Endodermal cell (in vitro differentiated cells): ENCODE results near the gene GBP4. TPM values are rescaled to one million over a fixed set of nuclear protein-coding genes. Genes with fewer than 3 reads are reported as not detected.

Experiments
- DNase-seq: peaks from one replicate; pipeline ENCODE4 v3.0.0-alpha.2; 2017
- H3K27ac ChIP-seq: 2 replicates; pipeline ENCODE4 v1.5.1; 2013; ENCODE audit warnings: mild to moderate bottlenecking, low read depth, low read length, moderate library complexity
- H3K27me3 ChIP-seq: 2 replicates; pipeline ENCODE4 v1.6.1; 2013; ENCODE audit warnings: mild to moderate bottlenecking, low read length, moderate library complexity; ENCODE audit not compliant: insufficient read depth, control insufficient read depth, poor library complexity, severe bottlenecking
- H3K36me3 ChIP-seq: 2 replicates; pipeline ENCODE4 v1.7.0; 2013; ENCODE audit warnings: mild to moderate bottlenecking, low read length, moderate library complexity; ENCODE audit not compliant: control insufficient read depth, insufficient read depth
- H3K4me1 ChIP-seq: one replicate; pipeline ENCODE4 v1.7.0; 2013; ENCODE audit warnings: low read length; ENCODE audit not compliant: control insufficient read depth, insufficient read depth
- H3K4me3 ChIP-seq: 2 replicates; pipeline ENCODE4 v1.5.1; 2013; ENCODE audit warnings: mild to moderate bottlenecking, low read length, moderate library complexity
- H3K9ac ChIP-seq: 2 replicates; pipeline ENCODE4 v1.6.1; 2013; ENCODE audit warnings: mild to moderate bottlenecking, low read length, moderate library complexity; ENCODE audit not compliant: poor library complexity, severe bottlenecking; ENCODE audit errors: extremely low read depth
- H3K9me3 ChIP-seq: 2 replicates; pipeline ENCODE4 v1.6.1; 2013; ENCODE audit warnings: mild to moderate bottlenecking, low read length, moderate library complexity; ENCODE audit not compliant: control insufficient read depth
- H3K27ac Mint-ChIP-seq: 2 replicates; pipeline ENCODE4 v1.8.0; 2020; ENCODE audit warnings: mixed read lengths
- H3K27me3 Mint-ChIP-seq: 2 replicates; pipeline ENCODE4 v1.8.0; 2021; ENCODE audit warnings: mild to moderate bottlenecking, mixed read lengths; ENCODE audit not compliant: insufficient read depth
- H3K36me3 Mint-ChIP-seq: 2 replicates; pipeline ENCODE4 v1.8.0; 2020; ENCODE audit warnings: low read depth, mixed read lengths
- H3K4me1 Mint-ChIP-seq: 2 replicates; pipeline ENCODE4 v1.8.0; 2020; ENCODE audit warnings: mixed read lengths
- H3K4me3 Mint-ChIP-seq: 2 replicates; pipeline ENCODE4 v1.8.0; 2020; ENCODE audit warnings: mild to moderate bottlenecking, moderate library complexity, mixed read lengths
- H3K9me3 Mint-ChIP-seq: 2 replicates; pipeline ENCODE4 v1.8.0; 2020; ENCODE audit warnings: mild to moderate bottlenecking, mixed read lengths
- WGBS, 2 experiments: methylation state at CpG; one replicate each; pipeline versions ENCODE4 v1.1.5 to v1.1.7; 2013; ENCODE audit warnings: missing lambda C conversion rate in 2 of 2, mixed read lengths in 1 of 2; ENCODE audit not compliant: insufficient coverage in 1 of 2, insufficient read length in 1 of 2; 5-methylcytosine and 5-hydroxymethylcytosine counted together
- total RNA-seq, 2 donors: library from RNA; stranded (reverse); fragmentation: NEBNext Ultra II Directional in 1 of 2; extraction: Animal tissue kit (Norgen Biotek cat#: 25700) in 1 of 2; gene quantifications; 2 replicates in 1 of 2; 3 replicates in 1 of 2; pipeline ENCODE4 v1.2.1, GENCODE V29; 2021
- TF ChIP-seq, protein P1 (sequence below): fragments of 200-600 bp; sonication (generic); conservative IDR thresholded peaks from 2 replicates; pipeline ENCODE4 v1.5.0; 2021; ENCODE audit warnings: antibody characterized with exemption, mild to moderate bottlenecking

GBP4 gene
- total RNA-seq, 2 donors from 2014 or later = 0.55 to 2.8 TPM

DNA sequence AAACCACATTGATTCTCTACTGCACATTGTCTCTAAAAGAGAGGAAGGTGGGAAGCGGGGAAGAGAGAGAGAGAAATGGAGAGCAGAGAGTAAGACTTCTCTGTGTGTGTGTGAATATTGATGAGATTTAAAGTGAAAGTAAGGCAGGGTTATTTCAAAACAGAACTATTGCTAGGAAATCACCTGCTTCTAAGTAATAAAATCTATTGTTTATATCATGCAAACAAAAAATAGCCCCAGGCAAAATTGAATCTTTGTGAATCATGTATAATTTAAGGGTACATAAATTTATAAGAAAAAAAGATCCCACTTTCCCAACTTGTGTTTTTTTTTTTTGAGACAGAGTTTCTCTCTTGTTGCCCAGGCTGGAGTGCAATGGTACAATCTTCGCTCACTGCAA lies 21.8 kb downstream of the GBP4 start:
- Histone ChIP-seq H3K9me3 (no peaks in the 10 kb centered on the region), H3K9ac (no peak overlapping the region), H3K4me3 (no peak overlapping the region), H3K27me3 (no peaks in the 10 kb centered on the region), H3K4me1 (no peaks in the 10 kb centered on the region), H3K27ac (no peak overlapping the region), H3K36me3 (no peaks in the 10 kb centered on the region)
- Mint-ChIP-seq H3K27me3 (no peaks in the 10 kb centered on the region), H3K4me3 (no peak overlapping the region), H3K4me1 (peaks cover 6% of the 10 kb centered on the region), H3K27ac (no peak overlapping the region), H3K9me3 (peaks cover 2% of the 10 kb centered on the region), H3K36me3 (peaks cover under 1% of the 10 kb centered on the region)
- WGBS, 2 experiments = 100% methylated on average over 1 to 2 of the region's 2 CpGs
- TF ChIP-seq, protein P1, sequence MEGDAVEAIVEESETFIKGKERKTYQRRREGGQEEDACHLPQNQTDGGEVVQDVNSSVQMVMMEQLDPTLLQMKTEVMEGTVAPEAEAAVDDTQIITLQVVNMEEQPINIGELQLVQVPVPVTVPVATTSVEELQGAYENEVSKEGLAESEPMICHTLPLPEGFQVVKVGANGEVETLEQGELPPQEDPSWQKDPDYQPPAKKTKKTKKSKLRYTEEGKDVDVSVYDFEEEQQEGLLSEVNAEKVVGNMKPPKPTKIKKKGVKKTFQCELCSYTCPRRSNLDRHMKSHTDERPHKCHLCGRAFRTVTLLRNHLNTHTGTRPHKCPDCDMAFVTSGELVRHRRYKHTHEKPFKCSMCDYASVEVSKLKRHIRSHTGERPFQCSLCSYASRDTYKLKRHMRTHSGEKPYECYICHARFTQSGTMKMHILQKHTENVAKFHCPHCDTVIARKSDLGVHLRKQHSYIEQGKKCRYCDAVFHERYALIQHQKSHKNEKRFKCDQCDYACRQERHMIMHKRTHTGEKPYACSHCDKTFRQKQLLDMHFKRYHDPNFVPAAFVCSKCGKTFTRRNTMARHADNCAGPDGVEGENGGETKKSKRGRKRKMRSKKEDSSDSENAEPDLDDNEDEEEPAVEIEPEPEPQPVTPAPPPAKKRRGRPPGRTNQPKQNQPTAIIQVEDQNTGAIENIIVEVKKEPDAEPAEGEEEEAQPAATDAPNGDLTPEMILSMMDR = no peak
- no peak for DNase-seq

GRCh38 chr1:89175601-89176256 lies 23.0 kb downstream of the GBP4 start, which contains the start of gene GBP7:
TSS of gene GBP7 (minus strand) at chr1:89176003. CDS start at chr1:89171935, 4,068 bp downstream.
- no peak within 1 kb of the TSS for H3K27ac ChIP-seq
- no peaks in the 10 kb centered on the region for H3K27me3 ChIP-seq
- H3K9me3 ChIP-seq = no peaks in the 10 kb centered on the region
- Mint-ChIP-seq H3K9me3 (no peaks in the 10 kb centered on the region), H3K27me3 (no peaks in the 10 kb centered on the region), H3K4me3 (no peak within 1 kb of the TSS), H3K27ac (no peak within 1 kb of the TSS), H3K36me3 (no peaks in the 10 kb centered on the region), H3K4me1 (no peaks in the 10 kb centered on the region)
- no peaks in the 10 kb centered on the region for H3K4me1 ChIP-seq
- TF ChIP-seq, protein P1 = no peak
- H3K9ac ChIP-seq = no peak within 1 kb of the TSS
- H3K4me3 ChIP-seq = no peak within 1 kb of the TSS
- H3K36me3 ChIP-seq = no peaks in the 10 kb centered on the region
- DNase-seq = no peak

GRCh38 chr1:89174491-89174890 lies 24.3 kb downstream of the GBP4 start:
- H3K36me3 ChIP-seq = no peaks in the 10 kb centered on the region
- no peaks in the 10 kb centered on the region for H3K4me1 ChIP-seq
- DNase-seq = no peak
- H3K27ac Mint-ChIP-seq = no peak overlapping the region
- no peaks in the 10 kb centered on the region for H3K27me3 Mint-ChIP-seq
- no peak overlapping the region for H3K4me3 ChIP-seq
- TF ChIP-seq, protein P1 = no peak
- H3K27me3 ChIP-seq = no peaks in the 10 kb centered on the region
- WGBS, 2 experiments = 88% methylated on average over 3 of the region's 3 CpGs; no CpG with 5 or more reads in 1 of the 2 experiments
- no peaks in the 10 kb centered on the region for H3K4me1 Mint-ChIP-seq
- H3K27ac ChIP-seq = no peak overlapping the region
- no peaks in the 10 kb centered on the region for H3K9me3 Mint-ChIP-seq
- H3K4me3 Mint-ChIP-seq = no peak overlapping the region
- H3K36me3 Mint-ChIP-seq = no peaks in the 10 kb centered on the region
- no peaks in the 10 kb centered on the region for H3K9me3 ChIP-seq
- H3K9ac ChIP-seq = no peak overlapping the region
